Activated T-cell treated with anti-CD3 and anti-CD28 coated beads for 4 hours (primary cell): ENCODE results near the gene STAC.
"Not testable (repeated sequence)": the region's sequence is repeated elsewhere in the genome, so short reads cannot be mapped to it uniquely, and the experiment has no call there.

Experiments
- DNase-seq: peaks from one replicate; pipeline ENCODE4 v3.0.0-alpha.2; 2020

Gene STAC

DNA sequence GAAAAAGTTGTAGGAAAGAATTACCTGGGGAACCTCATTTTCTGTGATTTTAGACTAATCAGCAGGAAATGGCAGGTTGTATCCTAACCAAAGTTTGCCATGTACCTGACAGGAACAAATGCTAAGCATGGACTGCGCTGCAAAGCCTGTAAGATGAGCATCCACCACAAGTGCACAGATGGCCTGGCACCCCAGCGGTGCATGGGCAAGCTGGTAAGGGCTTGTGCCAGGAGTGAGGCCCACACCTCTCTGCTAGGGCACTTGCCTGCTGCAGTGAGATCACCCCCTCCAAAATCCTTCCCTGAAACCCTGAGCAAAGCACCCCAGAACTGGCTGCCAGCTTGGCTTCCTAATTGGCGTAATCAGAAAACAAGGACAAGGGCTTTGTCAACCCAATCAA, 102.6 kb downstream of the STAC start:
- no peak for DNase-seq

GRCh38 chr3:36483709-36484108, 103.4 kb downstream of the STAC start:
- DNase-seq = no peak

- no peak for DNase-seq
Observed at GRCh38 chr3:36484386-36484785, 104.1 kb downstream of the STAC start.

- DNase-seq = no peak
Observed at GRCh38 chr3:36486009-36486795, 105.9 kb downstream of the STAC start.

GRCh38 chr3:36487616-36488015, 107.3 kb downstream of the STAC start:
- DNase-seq = no peak

DNA sequence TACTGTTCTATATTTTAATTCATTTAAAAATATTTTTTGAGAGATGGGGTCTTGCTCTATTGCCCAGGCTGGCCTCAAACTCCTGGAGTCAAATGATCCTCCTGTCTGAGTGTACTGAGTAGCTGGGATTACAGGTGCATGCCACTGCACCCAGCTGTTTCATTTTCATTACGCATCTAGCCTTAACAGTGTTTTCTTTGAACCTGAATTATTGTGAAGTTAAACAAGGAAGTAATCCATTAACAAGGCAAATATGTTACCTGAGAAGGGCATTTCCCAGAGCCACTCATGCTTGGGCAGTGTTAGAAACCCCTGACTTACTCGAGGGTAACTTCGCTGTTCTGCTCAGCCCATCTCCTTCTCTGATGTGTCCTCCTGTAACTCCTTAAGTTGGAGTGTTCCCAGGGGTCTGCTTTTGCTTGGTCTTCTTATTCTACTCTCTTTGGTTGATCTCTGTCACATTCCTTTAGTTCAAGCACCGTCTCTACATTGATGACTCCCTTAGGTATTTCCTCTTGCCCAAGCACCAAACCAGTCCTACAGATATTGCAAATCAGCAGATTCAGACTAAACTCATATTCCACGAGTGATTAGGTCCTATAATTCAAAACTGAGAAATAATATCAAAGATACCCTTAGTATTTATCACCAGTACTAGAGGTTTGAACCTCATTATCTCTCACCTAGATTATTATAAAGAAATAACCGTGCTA, 107.9 kb downstream of the STAC start:
- DNase-seq = no peak

GRCh38 chr3:36489101-36489500, 108.8 kb downstream of the STAC start:
- no peak for DNase-seq

DNA sequence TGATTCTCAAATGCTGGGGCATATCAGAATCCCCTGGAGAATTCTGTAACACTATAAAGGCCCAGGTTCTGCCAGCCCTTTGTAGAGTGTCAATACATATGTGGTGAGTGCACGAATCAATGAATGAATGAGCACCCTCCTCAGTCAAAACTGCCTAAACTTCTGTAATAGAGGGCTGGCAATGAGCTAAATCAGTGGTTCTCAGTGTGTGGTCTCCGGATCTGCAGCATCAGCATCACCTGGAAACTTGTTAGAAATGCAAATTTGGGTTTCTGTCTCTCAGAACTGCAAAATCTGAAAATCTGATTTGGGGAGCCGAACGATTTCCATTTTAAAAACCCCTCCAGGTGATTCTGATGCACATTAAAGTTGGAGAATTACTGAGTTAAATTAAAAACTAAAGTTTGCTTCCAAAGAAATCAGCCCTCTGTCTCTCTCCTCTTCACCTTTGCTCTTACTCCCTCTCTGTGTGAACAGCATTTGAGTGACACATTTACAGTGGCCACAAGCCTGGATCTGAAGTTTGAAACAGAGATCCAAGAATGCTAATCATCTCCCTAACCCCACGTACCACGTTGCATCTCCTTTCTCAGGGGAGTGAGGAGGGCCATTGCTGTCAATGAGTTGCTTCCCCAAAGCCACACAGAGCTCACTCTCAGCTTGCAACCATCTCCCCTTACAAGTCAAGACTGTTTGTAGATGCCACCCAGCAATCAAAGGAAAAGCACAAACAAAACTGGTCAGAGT, 109.5 kb downstream of the STAC start:
- no peak for DNase-seq

DNA sequence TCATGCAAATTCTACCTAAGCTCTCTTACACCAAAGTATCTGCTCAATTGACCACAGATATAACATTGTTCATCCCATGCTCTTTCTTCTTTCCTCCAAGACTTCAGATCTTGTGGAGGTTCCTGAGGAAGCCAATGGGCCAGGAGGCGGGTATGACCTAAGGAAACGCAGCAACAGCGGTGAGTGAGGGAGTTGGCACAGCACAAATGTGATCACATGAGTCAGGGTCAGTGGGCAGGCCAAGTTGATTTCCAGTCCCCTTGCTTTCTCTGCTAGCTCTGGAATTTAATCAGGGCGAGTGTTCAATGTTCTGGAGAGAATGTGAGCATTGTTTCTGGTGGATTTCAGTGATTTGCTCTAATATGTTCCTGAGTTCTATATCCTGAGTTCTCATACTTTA, 112.7 kb downstream of the STAC start:
- no peak for DNase-seq

DNA sequence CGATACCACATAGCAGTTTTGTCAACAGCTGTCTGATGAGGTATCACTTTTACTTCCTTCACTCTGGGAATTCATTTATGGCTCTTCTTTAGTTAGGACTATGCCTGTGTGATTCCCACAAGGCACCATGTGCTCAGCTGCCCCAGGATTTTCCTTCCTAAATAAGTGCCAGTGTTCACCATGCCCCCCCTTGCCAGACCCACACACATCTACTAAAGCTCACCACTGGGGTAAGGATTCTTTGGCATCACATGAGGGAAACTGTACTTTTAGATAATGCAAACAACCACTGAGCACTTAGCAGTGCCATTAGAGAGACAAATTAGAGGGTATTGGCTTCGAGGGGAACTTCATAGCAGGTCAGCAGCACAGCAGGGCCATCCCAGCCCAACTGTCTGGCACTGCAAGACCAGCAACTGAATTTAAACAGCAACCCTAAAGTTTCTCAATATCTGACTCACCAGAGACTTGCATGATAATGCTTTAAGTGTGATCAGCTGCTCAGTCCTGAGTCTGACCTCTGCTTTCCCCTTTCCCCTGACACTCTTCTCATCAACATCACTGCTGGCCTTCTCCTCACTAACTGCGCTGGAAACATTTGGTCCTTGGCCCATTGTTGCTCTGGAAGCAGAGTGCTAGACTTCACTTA, 114.3 kb downstream of the STAC start:
- DNase-seq = no peak

DNA sequence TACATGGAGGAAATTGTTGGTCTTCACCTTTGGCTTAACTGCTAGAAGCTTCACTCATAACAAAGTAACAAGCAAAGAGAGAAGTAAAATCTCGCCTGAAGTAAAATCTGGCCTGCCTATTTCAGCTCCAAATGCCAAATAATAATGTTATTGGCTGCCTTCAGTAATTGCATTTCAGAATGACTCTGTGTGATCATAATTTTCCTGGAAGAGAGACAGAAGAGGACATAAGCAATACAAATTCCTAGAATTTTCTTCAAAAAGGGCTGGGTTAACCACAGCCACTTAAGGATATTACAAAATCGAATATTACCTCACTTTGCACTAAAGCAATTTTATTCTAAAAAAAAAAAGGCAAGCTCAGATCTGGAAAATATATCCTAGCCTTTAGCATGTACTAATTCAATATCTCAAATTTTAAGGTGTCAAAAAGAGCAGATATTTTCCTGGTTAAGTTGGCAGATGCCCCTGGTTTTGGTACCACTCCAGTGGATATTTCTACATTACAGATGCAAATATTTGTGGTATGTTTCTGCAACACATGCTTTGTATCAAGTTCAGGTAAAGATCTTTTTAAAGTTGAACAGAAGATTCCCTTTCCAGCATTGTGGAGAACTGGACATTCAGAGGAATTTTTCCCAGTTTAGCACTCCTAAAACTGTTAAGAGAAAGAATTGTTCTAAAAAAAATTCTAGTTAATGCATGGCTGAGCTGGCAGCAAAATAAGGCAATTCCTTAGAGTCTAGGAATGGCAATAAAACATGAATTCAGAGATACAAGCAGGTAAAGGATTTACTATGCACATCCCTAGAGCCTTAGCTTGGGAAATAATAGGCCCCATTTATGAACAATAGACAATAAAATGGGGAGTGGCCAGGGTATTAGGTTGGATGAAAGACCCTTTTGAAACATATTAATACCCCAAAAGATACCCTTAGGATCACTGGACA, 116.7 kb downstream of the STAC start:
- no peak for DNase-seq

DNA sequence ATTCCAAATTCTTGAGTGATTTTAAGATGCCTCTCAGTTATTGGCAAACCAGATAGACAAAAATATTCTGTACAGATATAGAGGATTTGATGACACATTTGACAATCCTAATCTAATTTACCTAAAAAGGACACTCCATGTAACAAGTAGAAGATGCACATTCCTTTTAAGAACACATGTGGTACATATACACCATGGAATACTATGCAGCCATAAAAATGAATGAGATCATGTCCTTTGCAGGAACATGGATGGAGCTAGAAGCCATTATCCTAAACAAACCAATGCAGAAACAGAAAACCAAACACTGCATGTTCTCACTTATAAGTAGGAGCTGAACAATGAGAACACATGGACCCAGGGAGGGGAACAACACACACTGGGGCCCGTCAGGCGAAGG, 119.7 kb downstream of the STAC start:
- not testable (repeated sequence) for DNase-seq

DNA sequence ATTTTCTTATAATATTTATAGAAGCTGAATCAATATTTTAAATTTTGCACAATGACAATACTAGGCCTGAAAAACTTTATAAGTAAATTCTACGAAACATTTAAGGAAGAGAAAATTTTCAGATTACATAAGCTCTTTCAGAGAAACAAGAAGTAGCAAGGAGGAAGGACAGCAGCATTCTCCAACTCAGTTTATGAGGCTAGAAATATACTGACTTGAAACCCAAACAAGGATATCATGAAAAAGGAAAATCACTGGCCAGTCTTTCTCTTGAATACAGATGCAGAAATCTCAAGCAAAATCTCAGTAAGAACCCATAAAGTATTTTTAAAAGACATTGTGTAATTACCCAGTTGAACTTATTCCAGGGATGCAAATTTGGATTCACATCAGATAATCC, 121.3 kb downstream of the STAC start:
- DNase-seq = no peak

DNA sequence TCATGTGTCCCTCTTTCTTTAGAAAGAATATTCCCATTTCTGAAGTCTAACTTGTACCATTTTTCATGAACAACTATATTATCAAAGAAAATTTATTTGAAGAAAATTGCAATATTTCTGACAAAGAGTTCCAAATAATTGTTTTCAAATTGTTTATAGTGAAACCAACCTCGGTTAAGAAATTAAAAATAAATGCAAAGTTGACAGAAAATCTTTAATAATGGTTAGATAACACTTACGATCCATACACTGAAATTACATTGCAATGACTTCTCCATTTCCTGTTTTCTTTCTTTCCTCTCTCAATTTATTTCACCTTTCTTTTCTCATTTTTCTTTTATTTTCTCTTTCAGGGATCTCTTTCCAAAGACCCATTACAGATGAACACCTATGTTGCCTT, 125.1 kb downstream of the STAC start:
- DNase-seq = no peak

DNA sequence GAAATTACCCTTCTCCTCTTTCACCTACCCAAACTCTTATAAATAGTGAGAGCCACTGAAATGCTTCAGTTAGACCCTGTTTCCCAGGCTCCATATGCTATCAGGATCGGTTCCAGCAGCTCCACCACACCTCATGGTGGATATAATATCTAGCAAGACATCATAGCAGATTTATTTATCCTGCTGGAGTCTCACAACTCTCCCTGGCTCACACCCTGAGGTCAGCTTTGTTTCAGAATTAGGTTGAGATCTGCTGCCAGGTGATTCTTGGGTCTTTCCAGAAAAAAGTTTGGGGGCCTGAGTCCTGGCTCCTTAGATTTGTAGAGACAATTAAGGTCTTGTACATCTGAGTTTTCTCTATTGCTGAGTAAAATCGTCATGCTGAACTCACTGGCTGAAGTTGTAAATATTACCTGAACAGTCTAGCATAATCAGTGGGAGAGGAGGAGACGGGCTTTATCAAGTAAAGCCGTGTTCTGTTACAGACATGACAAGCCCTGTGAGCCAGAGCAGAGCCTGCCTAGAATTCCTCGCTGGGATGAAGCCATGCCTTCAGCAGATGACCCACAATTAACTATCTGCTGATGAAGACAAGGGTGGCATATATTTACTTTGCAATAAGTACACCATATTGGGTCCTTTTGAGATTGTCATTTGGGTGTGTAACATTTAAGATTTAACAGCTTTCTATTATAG, 131.6 kb downstream of the STAC start:
- DNase-seq = no peak

GRCh38 chr3:36512555-36512954, 132.3 kb downstream of the STAC start:
- no peak for DNase-seq

DNA sequence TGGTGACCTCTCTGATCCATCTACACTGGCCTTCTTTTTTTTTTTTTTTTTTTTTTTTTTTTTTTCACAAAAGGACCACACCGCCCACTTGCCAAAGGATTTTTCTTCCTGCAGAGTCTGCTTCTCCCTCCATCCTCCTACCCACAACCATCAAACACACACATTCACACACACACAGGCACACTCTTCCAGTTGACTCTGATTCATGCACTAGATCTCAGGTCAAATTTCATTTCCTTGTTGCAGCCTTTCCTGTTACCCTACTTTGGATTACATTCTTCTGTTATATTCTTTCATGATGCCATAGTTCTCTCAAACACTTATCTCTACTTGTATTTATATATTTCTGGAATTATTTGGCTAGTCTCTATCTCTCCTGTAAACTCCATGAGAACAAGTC, 133.9 kb downstream of the STAC start:
- no peak for DNase-seq

- no peak for DNase-seq
Observed at GRCh38 chr3:36519682-36520081, 139.4 kb downstream of the STAC start.

- no peak for DNase-seq
Observed at GRCh38 chr3:36520241-36521006, 140.1 kb downstream of the STAC start.

DNA sequence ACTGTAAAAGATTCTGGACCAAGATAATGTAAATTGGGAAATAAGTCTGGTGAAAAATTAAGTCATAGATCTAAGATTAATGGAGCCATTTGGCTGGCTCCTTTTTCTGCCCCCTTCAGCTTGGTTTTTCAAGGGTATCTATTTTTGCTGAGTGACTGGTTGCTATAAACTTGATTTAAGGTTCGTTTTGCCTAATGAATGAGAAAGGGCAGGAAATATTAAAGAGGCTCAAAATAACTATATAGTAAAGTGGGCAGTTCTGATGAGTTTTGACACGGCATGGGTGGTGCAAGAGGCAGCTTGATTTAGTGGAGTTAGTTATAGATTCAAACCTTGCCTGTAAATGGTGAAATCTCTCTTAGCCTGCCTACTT, 140.7 kb downstream of the STAC start:
- DNase-seq = no peak

- DNase-seq = no peak
Observed at GRCh38 chr3:36524560-36524959, 144.3 kb downstream of the STAC start.
